Prostate gland (tissue), 2 donors: ENCODE results near the gene GSDME.

Source experiments
- CTCF ChIP-seq, 4 experiments: fragments of 200-600 bp in 2 of 4; fragments of 450-650 bp in 2 of 4; sonication (generic) in 2 of 4; IDR thresholded peaks; 1 replicate in 3 of 4; 2 replicates in 1 of 4; pipeline ENCODE4 v1.5.1; 2016 to 2019; ENCODE audit warnings: antibody characterized with exemption in 4 of 4, mild to moderate bottlenecking in 2 of 4, moderate library complexity in 2 of 4
- POLR2A ChIP-seq: fragments of 450-650 bp; IDR thresholded peaks from one replicate; pipeline ENCODE4 v1.6.1; 2016; ENCODE audit warnings: antibody characterized with exemption, mild to moderate bottlenecking
- POLR2AphosphoS5 ChIP-seq: sonication (generic); formaldehyde crosslinking; IDR thresholded peaks from one replicate; pipeline ENCODE4 v1.6.1; 2017; ENCODE audit warnings: antibody characterized with exemption

DNA sequence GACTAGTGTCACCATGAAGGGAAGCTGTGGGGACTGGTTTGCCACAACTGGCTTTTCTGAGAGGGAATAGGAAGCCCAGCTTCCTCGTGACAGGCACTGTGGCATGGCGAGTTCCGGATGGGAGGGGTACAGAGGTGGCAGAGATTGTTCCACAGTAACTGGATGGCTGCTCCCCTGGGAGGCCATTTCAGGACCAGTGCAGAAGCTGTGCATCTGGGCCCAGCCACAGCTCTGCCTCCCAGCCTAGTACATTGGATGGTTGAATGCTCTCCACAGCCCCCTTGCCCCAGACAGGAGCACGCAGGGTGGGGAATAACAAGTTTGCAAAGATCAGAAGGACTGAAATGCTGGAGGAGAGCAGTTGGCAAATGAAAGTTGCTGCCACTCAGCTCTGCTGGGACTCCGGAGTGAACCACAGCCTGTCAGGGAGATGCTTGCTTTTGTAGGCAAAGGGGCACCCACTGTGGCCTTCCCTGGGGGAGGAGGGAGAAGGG lies 51.8 kb downstream of the GSDME start:
- no peak for TF ChIP-seq CTCF (IDR thresholded peaks at IDR 0.05)
- no peak for TF ChIP-seq POLR2AphosphoS5
- no peak for TF ChIP-seq POLR2A
